SK-N-SH (cell line): ENCODE measurements around the gene BTBD7. TPM values are rescaled to one million over a fixed set of nuclear protein-coding genes. Genes with fewer than 3 reads are reported as not detected.

Experiments used
- CTCF ChIA-PET: fragments of 300-600, 350-600 bp; formaldehyde crosslinking; extraction: SDS; loops from one replicate; lab custom pipeline; 2021; lab: Yijun Ruan, JAX
- POLR2A ChIA-PET: fragments of 350-600 bp; sonication (Branson Sonifier 250); formaldehyde crosslinking; extraction: SDS; loops from one replicate; lab custom pipeline; 2020; ENCODE audit warnings: antibody characterized with exemption, inconsistent platforms; lab: Yijun Ruan, JAX
- DNase-seq: peaks from one replicate; pipeline ENCODE4 v3.0.0; 2012
- H2AFZ ChIP-seq: fragments of 200-600 bp; sonication (generic); 2 replicates; pipeline ENCODE4 v1.8.1; 2016; ENCODE audit warnings: antibody characterized with exemption, mild to moderate bottlenecking, low read depth
- H3F3A ChIP-seq: fragments of 200-600 bp; sonication (generic); replicated peaks from 2 replicates; pipeline ENCODE3; 2016; ENCODE audit warnings: antibody characterized with exemption, mild to moderate bottlenecking; ENCODE audit not compliant: insufficient read depth
- H3K27ac ChIP-seq, 2 experiments: fragments of 200-500 bp in 1 of 2; fragments of 200-600 bp in 1 of 2; sonication (Bioruptor generic) in 1 of 2; sonication (generic), shearing (Covaris generic) in 1 of 2; 2 replicates each; pipeline versions ENCODE4 v1.5.1 to v1.6.1; 2014 to 2016; ENCODE audit warnings: low read depth in 2 of 2, inconsistent platforms in 1 of 2, low read length in 1 of 2, mild to moderate bottlenecking in 1 of 2, mixed read lengths in 1 of 2
- H3K27me3 ChIP-seq: fragments of 200-600 bp; sonication (generic), shearing (Covaris generic); 2 replicates; pipeline ENCODE4 v1.6.1; 2016; ENCODE audit warnings: mixed run types; ENCODE audit not compliant: insufficient read depth
- H3K36me3 ChIP-seq, 2 experiments: fragments of 200-500 bp in 1 of 2; fragments of 200-600 bp in 1 of 2; sonication (Bioruptor generic) in 1 of 2; sonication (generic) in 1 of 2; replicated peaks in 1 of 2; 2 replicates each; pipeline versions ENCODE3 to v1.5.1; 2014 to 2016; ENCODE audit warnings: low read length in 1 of 2, mild to moderate bottlenecking in 1 of 2; ENCODE audit not compliant: insufficient read depth in 2 of 2, control insufficient read depth in 1 of 2
- H3K4me1 ChIP-seq, 2 experiments: fragments of 200-500 bp in 1 of 2; fragments of 200-600 bp in 1 of 2; sonication (Bioruptor generic) in 1 of 2; sonication (generic), shearing (Covaris generic) in 1 of 2; 2 replicates each; pipeline versions ENCODE4 v1.5.1 to v1.6.1; 2014 to 2016; ENCODE audit warnings: low read depth in 1 of 2, low read length in 1 of 2, mixed run types in 1 of 2; ENCODE audit not compliant: insufficient read depth in 2 of 2, control insufficient read depth in 1 of 2
- H3K4me2 ChIP-seq: fragments of 200-600 bp; sonication (generic), shearing (Covaris generic); 2 replicates; pipeline ENCODE4 v1.6.1; 2017; ENCODE audit warnings: mixed run types
- H3K4me3 ChIP-seq, 2 experiments: fragments of 200-500 bp in 1 of 2; fragments of 200-600 bp in 1 of 2; sonication (Bioruptor generic) in 1 of 2; sonication (generic), shearing (Covaris generic) in 1 of 2; 2 replicates each; pipeline versions ENCODE4 v1.5.1 to v1.8.1; 2014 to 2016; ENCODE audit warnings: low read depth in 2 of 2, inconsistent platforms in 1 of 2, low read length in 1 of 2, mild to moderate bottlenecking in 1 of 2, mixed read lengths in 1 of 2, moderate library complexity in 1 of 2
- H3K79me2 ChIP-seq: fragments of 200-600 bp; sonication (generic); 2 replicates; pipeline ENCODE4 v1.8.1; 2017; ENCODE audit warnings: mild to moderate bottlenecking; ENCODE audit not compliant: insufficient read depth
- H3K9ac ChIP-seq: fragments of 200-600 bp; sonication (generic); 2 replicates; pipeline ENCODE4 v1.6.1; 2017; ENCODE audit warnings: mixed run types
- H3K9me2 ChIP-seq: fragments of 200-600 bp; sonication (generic); 2 replicates; pipeline ENCODE4 v1.6.1; 2017; ENCODE audit warnings: mixed run types
- H3K9me3 ChIP-seq: fragments of 200-600 bp; sonication (generic); 2 replicates; pipeline ENCODE4 v1.6.1; 2017; ENCODE audit warnings: mixed run types, mild to moderate bottlenecking, moderate library complexity
- H4K20me1 ChIP-seq: fragments of 200-600 bp; sonication (generic); 2 replicates; pipeline ENCODE4 v1.6.1; 2017; ENCODE audit warnings: mild to moderate bottlenecking, mixed run types; ENCODE audit not compliant: insufficient read depth
- CTCF ChIP-seq: fragments of 200-600 bp; sonication (generic); IDR thresholded peaks from 2 replicates; pipeline ENCODE4 v1.6.1; 2017; ENCODE audit warnings: antibody characterized with exemption, mild to moderate bottlenecking, moderate library complexity
- EZH2phosphoT487 ChIP-seq: fragments of 200-600 bp; sonication (generic); IDR thresholded peaks from 2 replicates; pipeline ENCODE4 v1.6.1; 2017; ENCODE audit warnings: low read depth, mixed run types, mild to moderate bottlenecking, antibody characterized with exemption, moderate library complexity, borderline replicate concordance
- FOSL2 ChIP-seq: IDR thresholded peaks from 2 replicates; pipeline ENCODE4 v1.4.0; 2012; ENCODE audit warnings: low read depth, mild to moderate bottlenecking, moderate library complexity, borderline replicate concordance
- FOXJ3 ChIP-seq: sonication (generic); formaldehyde crosslinking; IDR thresholded peaks from 2 replicates; pipeline ENCODE4 v1.5.1; 2020; ENCODE audit warnings: mild to moderate bottlenecking, missing genetic modification reagents
- FOXM1 ChIP-seq: IDR thresholded peaks from 2 replicates; pipeline ENCODE4 v1.4.0; 2012; ENCODE audit warnings: low read depth, mild to moderate bottlenecking
- MXI1 ChIP-seq: IDR thresholded peaks from 2 replicates; pipeline ENCODE4 v1.6.1; 2012; ENCODE audit warnings: mild to moderate bottlenecking, low read depth, low read length, improper control_type of control experiment
- SIN3A ChIP-seq: IDR thresholded peaks from 2 replicates; pipeline ENCODE4 v1.6.1; 2012; ENCODE audit warnings: low read depth, mild to moderate bottlenecking, low read length, moderate library complexity, borderline replicate concordance
- SMC3 ChIP-seq: IDR thresholded peaks from 2 replicates; pipeline ENCODE4 v1.6.1; 2012; ENCODE audit warnings: low read depth, low read length, improper control_type of control experiment
- TEAD4 ChIP-seq: IDR thresholded peaks from 2 replicates; pipeline ENCODE4 v1.4.0; 2012; ENCODE audit warnings: mild to moderate bottlenecking, borderline replicate concordance; ENCODE audit not compliant: insufficient read depth
- USF1 ChIP-seq: IDR thresholded peaks from 2 replicates; pipeline ENCODE4 v1.4.0; 2012; ENCODE audit warnings: low read depth, borderline replicate concordance
- USF2 ChIP-seq: fragments of 150-350 bp; IDR thresholded peaks from 2 replicates; pipeline ENCODE4 v1.6.1; 2017; ENCODE audit warnings: antibody characterized with exemption, low read length, low read depth, borderline replicate concordance
- WGBS: methylation state at CpG from one replicate; pipeline ENCODE4 v1.1.6; 2017; ENCODE audit warnings: low lambda C conversion rate; 5-methylcytosine and 5-hydroxymethylcytosine counted together
- polyA plus RNA-seq, 3 experiments: library from polyadenylated mRNA; depleted of rRNA; stranded (reverse); fragments of >200 nt; gene quantifications; 2 replicates each; pipeline ENCODE4 v1.2.3, GENCODE V29; 2012
- TF ChIP-seq, protein P1 (sequence below): IDR thresholded peaks from 2 replicates; pipeline ENCODE4 v1.4.0; 2012; ENCODE audit warnings: low read depth

The BTBD7 gene
- polyA plus RNA-seq, 1 of the 3 experiments (the other 2 are of a cell fraction): 8.6 TPM

DNA sequence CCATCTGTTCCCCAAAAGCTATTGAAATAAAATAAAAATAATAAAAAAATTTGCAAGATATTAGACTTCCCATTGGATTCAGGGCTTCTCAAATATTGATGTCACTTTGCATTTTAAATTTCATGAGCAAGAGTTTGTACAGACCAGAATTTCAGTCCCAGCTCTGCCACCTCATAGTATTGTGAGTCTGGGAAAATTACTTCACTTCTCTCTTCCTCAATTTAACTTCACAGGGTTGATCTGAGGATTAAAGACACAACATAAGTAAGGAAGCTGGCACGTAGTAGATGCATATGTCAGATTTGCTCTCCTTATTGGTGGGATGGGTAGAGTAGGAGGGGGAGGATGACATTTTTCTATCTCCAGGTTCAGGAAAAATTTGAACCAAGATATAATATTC is 47.0 kb upstream of the BTBD7 start:
- H3K36me3 ChIP-seq: no peaks in the 10 kb centered on the region
- H2AFZ ChIP-seq: no peak overlapping the region
- no peaks in the 10 kb centered on the region for H3K9me2 ChIP-seq
- H3K27ac ChIP-seq: no peak overlapping the region
- H3K4me1 ChIP-seq: no peaks in the 10 kb centered on the region
- H3K27me3 ChIP-seq: no peaks in the 10 kb centered on the region
- no peaks in the 10 kb centered on the region for H3F3A ChIP-seq
- CTCF ChIA-PET: no interaction called here
- WGBS: 3% methylated on average over 1 of the region's 1 CpG
- no peaks in the 10 kb centered on the region for H3K9me3 ChIP-seq
- no peaks in the 10 kb centered on the region for H4K20me1 ChIP-seq
- H3K4me2 ChIP-seq: no peak overlapping the region
- no peak overlapping the region for H3K4me3 ChIP-seq
- no peak overlapping the region for H3K9ac ChIP-seq
- H3K79me2 ChIP-seq: no peaks in the 10 kb centered on the region
- TF ChIP-seq FOXJ3 (CRISPR knock-in tag) (no peak), MXI1 (no peak)
- TF ChIP-seq, all 33 proteins: peak for 0
- no peak for DNase-seq
- POLR2A ChIA-PET: interaction anchor here (0.6 kb wide), 1 partner anchor 8 kb away, joined by 4 read pairs; no protein-coding TSS in a partner anchor

DNA sequence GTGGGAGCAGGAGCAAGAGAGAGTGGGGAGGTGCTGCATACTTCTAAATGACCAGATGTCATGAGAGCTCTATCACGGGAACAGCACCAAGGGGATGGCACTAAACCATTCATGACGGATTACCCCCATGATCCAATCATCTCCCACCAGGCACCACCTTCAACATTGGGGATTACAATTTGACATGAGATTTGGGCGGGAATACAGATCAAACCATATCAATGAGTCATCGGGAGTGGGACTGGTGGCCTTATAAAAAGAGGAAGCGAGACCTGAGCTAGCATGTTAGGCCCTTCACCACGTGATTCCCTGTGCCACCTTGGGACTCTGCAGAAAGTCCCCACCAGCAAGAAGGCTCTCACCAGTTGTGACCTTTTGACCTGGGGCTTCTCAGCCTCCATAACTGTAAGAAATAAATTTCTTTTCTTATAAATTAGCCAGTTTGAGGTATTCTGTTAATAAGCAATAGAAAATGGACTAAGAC is 42.9 kb upstream of the BTBD7 start:
- Histone ChIP-seq H3K4me3 (no peak overlapping the region), H4K20me1 (no peaks in the 10 kb centered on the region), H3F3A (no peaks in the 10 kb centered on the region), H3K27ac (no peak overlapping the region), H3K4me2 (no peak overlapping the region), H3K9me2 (no peaks in the 10 kb centered on the region), H3K9ac (no peak overlapping the region), H3K27me3 (no peaks in the 10 kb centered on the region), H3K9me3 (no peaks in the 10 kb centered on the region), H3K4me1 (no peaks in the 10 kb centered on the region), H3K79me2 (no peaks in the 10 kb centered on the region), H3K36me3 (no peaks in the 10 kb centered on the region), H2AFZ (no peak overlapping the region)
- TF ChIP-seq CTCF (no peak), SMC3 (no peak), USF1 (no peak), SIN3A (no peak), FOSL2 (no peak), EZH2phosphoT487 (no peak), TEAD4 (no peak), USF2 (no peak), FOXM1 (no peak)
- TF ChIP-seq, protein P1, sequence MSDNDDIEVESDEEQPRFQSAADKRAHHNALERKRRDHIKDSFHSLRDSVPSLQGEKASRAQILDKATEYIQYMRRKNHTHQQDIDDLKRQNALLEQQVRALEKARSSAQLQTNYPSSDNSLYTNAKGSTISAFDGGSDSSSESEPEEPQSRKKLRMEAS: no peak
- no peak for DNase-seq
- POLR2A ChIA-PET: no interaction called here
- 34% methylated on average over 6 of the region's 6 CpGs for WGBS
- CTCF ChIA-PET: interaction anchor here (1.0 kb wide), 1 partner anchor 58 kb away, joined by 3 read pairs; no protein-coding TSS in a partner anchor
